ENCODE results near the gene GAS7. TPM values are rescaled to one million over a fixed set of nuclear protein-coding genes. Genes with fewer than 3 reads are reported as not detected.

The GAS7 gene
- total and polyA plus RNA-seq, 4 donors = 9.0 to 112 (median 46.1) TPM

- H3K9me3 ChIP-seq (ENCODE audit: control insufficient read depth in 4 of 4, insufficient read depth in 3 of 4, low read length in 3 of 4) = no peaks in the 10 kb centered on the region
- DNase-seq = peak; percentile 37 to 65 (median 54)
Observed at GRCh38 chr17:9987779-9988585, 210.4 kb downstream of the GAS7 start.

GRCh38 chr17:9986754-9987382 is 211.5 kb downstream of the GAS7 start:
- no peak overlapping the region for H3K27ac ChIP-seq (ENCODE audit: low read depth in 1 of 2, low read length in 1 of 2)
- H3K36me3 ChIP-seq (ENCODE audit: control insufficient read depth in 4 of 4, insufficient read depth in 4 of 4, low read length in 4 of 4) = no peaks in the 10 kb centered on the region
- DNase-seq (no peak), ATAC-seq (ENCODE audit: insufficient read depth, low FRiP score) (no peak)
- H3K9ac ChIP-seq (ENCODE audit: insufficient read depth in 1 of 2, low read length in 2 of 2) = no peak overlapping the region
- TF ChIP-seq, protein P1, sequence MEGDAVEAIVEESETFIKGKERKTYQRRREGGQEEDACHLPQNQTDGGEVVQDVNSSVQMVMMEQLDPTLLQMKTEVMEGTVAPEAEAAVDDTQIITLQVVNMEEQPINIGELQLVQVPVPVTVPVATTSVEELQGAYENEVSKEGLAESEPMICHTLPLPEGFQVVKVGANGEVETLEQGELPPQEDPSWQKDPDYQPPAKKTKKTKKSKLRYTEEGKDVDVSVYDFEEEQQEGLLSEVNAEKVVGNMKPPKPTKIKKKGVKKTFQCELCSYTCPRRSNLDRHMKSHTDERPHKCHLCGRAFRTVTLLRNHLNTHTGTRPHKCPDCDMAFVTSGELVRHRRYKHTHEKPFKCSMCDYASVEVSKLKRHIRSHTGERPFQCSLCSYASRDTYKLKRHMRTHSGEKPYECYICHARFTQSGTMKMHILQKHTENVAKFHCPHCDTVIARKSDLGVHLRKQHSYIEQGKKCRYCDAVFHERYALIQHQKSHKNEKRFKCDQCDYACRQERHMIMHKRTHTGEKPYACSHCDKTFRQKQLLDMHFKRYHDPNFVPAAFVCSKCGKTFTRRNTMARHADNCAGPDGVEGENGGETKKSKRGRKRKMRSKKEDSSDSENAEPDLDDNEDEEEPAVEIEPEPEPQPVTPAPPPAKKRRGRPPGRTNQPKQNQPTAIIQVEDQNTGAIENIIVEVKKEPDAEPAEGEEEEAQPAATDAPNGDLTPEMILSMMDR (IDR thresholded peaks at IDR 0.05; ENCODE audit: control extremely low read depth, extremely low read depth) = no peak
- H3K4me3 ChIP-seq = no peak overlapping the region
- H3K9me3 ChIP-seq (ENCODE audit: control insufficient read depth in 4 of 4, insufficient read depth in 3 of 4, low read length in 3 of 4) = no peaks in the 10 kb centered on the region
- WGBS, 2 donors = 86 to 87% methylated on average over 9 of the region's 9 CpGs
- H3K27me3 ChIP-seq (ENCODE audit: control insufficient read depth in 3 of 3, insufficient read depth in 3 of 3, low read length in 2 of 3) = no peaks in the 10 kb centered on the region
- peaks cover 0 to 13% (median 0%) of the 10 kb centered on the region in 5 donors for H3K4me1 ChIP-seq (ENCODE audit: control insufficient read depth in 5 of 5, insufficient read depth in 5 of 5, low read length in 5 of 5)

More at GRCh38 chr17:9987779-9988585, 210.4 kb downstream of the GAS7 start:
- Histone ChIP-seq H3K36me3 (ENCODE audit: control insufficient read depth in 4 of 4, insufficient read depth in 4 of 4, low read length in 4 of 4) (no peaks in the 10 kb centered on the region), H3K9ac (ENCODE audit: insufficient read depth in 1 of 2, low read length in 2 of 2) (no peak overlapping the region), H3K4me1 (ENCODE audit: control insufficient read depth in 5 of 5, insufficient read depth in 5 of 5, low read length in 5 of 5) (peaks cover 0 to 13% (median 0%) of the 10 kb centered on the region in 5 donors), H3K27me3 (ENCODE audit: control insufficient read depth in 3 of 3, insufficient read depth in 3 of 3, low read length in 2 of 3) (no peaks in the 10 kb centered on the region), H3K4me3 (no peak overlapping the region), H3K27ac (ENCODE audit: low read depth in 1 of 2, low read length in 1 of 2) (no peak overlapping the region)
- TF ChIP-seq, protein P1 (IDR thresholded peaks at IDR 0.05; ENCODE audit: control extremely low read depth, extremely low read depth) = peak; percentile 18
- 56 to 60% methylated on average over 7 of the region's 7 CpGs for WGBS, 2 donors
- ATAC-seq (ENCODE audit: insufficient read depth, low FRiP score) = no peak

GRCh38 chr17:9985646-9986045 is 212.8 kb downstream of the GAS7 start:
- Histone ChIP-seq H3K4me3 (no peak overlapping the region), H3K4me1 (ENCODE audit: control insufficient read depth in 5 of 5, insufficient read depth in 5 of 5, low read length in 5 of 5) (peaks cover 0 to 13% (median 0%) of the 10 kb centered on the region in 5 donors), H3K9ac (ENCODE audit: insufficient read depth in 1 of 2, low read length in 2 of 2) (no peak overlapping the region), H3K36me3 (ENCODE audit: control insufficient read depth in 4 of 4, insufficient read depth in 4 of 4, low read length in 4 of 4) (peaks cover 0 to 8% (median 3%) of the 10 kb centered on the region in 4 donors), H3K9me3 (ENCODE audit: control insufficient read depth in 4 of 4, insufficient read depth in 3 of 4, low read length in 3 of 4) (peaks cover 0 to 2% (median 0%) of the 10 kb centered on the region in 4 donors), H3K27ac (ENCODE audit: low read depth in 1 of 2, low read length in 1 of 2) (no peak overlapping the region), H3K27me3 (ENCODE audit: control insufficient read depth in 3 of 3, insufficient read depth in 3 of 3, low read length in 2 of 3) (no peaks in the 10 kb centered on the region)
- WGBS, 2 donors = 21 to 55% methylated on average over 8 of the region's 8 CpGs
- ATAC-seq (ENCODE audit: insufficient read depth, low FRiP score) = no peak
- DNase-seq = no peak
- TF ChIP-seq, protein P1 (IDR thresholded peaks at IDR 0.05; ENCODE audit: control extremely low read depth, extremely low read depth) = no peak
